Upper lobe of left lung (tissue), 6 donors: Measurements from ENCODE around the gene OLFM1. TPM values are rescaled to one million over a fixed set of nuclear protein-coding genes. Genes with fewer than 3 reads are reported as not detected.

ENCODE experiments used
- ATAC-seq, 2 donors: fragments of 200-7000 bp; cut with Tn5 transposase; one replicate each; pipeline ENCODE4 v1.9.1; 2022; ENCODE audit warnings: mild to moderate bottlenecking in 2 of 2, moderate library complexity in 2 of 2; ENCODE audit not compliant: low FRiP score in 2 of 2
- DNase-seq, 2 donors: peaks; one replicate each; pipeline ENCODE4 v3.0.0-alpha.2; 2019 to 2020
- H3K27ac ChIP-seq, 4 donors: fragments of 200-600 bp; sonication (generic); one replicate each; pipeline ENCODE4 v1.5.1; 2016 to 2019
- H3K27me3 ChIP-seq, 4 donors: fragments of 200-600 bp; sonication (generic); one replicate each; pipeline ENCODE4 v1.5.1; 2017 to 2019
- H3K36me3 ChIP-seq, 4 donors: fragments of 200-600 bp; sonication (generic); one replicate each; pipeline ENCODE4 v1.5.1; 2016 to 2019
- H3K4me1 ChIP-seq, 4 donors: fragments of 200-600 bp; sonication (generic); one replicate each; pipeline ENCODE4 v1.5.1; 2018 to 2019
- H3K4me3 ChIP-seq, 4 donors: fragments of 200-600 bp; sonication (generic); one replicate each; pipeline ENCODE4 v1.5.1; 2017 to 2019; ENCODE audit warnings: mild to moderate bottlenecking in 2 of 4, moderate library complexity in 1 of 4
- H3K9me3 ChIP-seq, 4 donors: fragments of 200-600 bp; sonication (generic); one replicate each; pipeline ENCODE4 v1.5.1; 2018 to 2019
- CTCF ChIP-seq, 6 experiments: fragments of 450-650 bp in 4 of 6; fragments of 200-600 bp in 2 of 6; sonication (generic) in 2 of 6; IDR thresholded peaks; one replicate each; pipeline ENCODE4 v1.5.1; 2016 to 2019; ENCODE audit warnings: antibody characterized with exemption in 6 of 6
- EP300 ChIP-seq, 4 donors: sonication (generic); formaldehyde crosslinking; IDR thresholded peaks; one replicate each; pipeline ENCODE4 v1.5.1; 2017; ENCODE audit warnings: antibody characterized with exemption in 4 of 4, control low read depth in 2 of 4
- POLR2A ChIP-seq, 4 donors: fragments of 450-650 bp; IDR thresholded peaks; one replicate each; pipeline ENCODE4 v1.5.1; 2016 to 2017; ENCODE audit warnings: antibody characterized with exemption in 4 of 4, mild to moderate bottlenecking in 2 of 4
- POLR2AphosphoS5 ChIP-seq, 2 donors: sonication (generic); formaldehyde crosslinking; IDR thresholded peaks; one replicate each; pipeline ENCODE4 v1.5.1; 2017; ENCODE audit warnings: antibody characterized with exemption in 2 of 2
- WGBS, 2 donors: methylation state at CpG; one replicate each; pipeline ENCODE4 v1.1.5; 2017 to 2018; 5-methylcytosine and 5-hydroxymethylcytosine counted together
- total RNA-seq, 6 donors: library from RNA; depleted of rRNA in 4 of 6; stranded (reverse); fragments of >200 nt in 4 of 6; gene quantifications; one replicate each; pipeline versions ENCODE4 v1.1.0 to v1.2.1, GENCODE V29; 2016 to 2021
- donor health status: DM: no; HTN: no; CAD: no; lungs with moderate emphysema.
- donor health status: DM: no; HTN: yes; CAD: no; lungs with severe emphysema.

Gene OLFM1
- total RNA-seq, 6 donors from 2014 or later: 3.1 to 47.9 (median 18.5) TPM

- H3K27ac ChIP-seq: no peak overlapping the region
- ATAC-seq: no peak
- no peaks in the 10 kb centered on the region for H3K9me3 ChIP-seq
- H3K27me3 ChIP-seq: no peaks in the 10 kb centered on the region
- H3K4me1 ChIP-seq: no peaks in the 10 kb centered on the region
- H3K4me3 ChIP-seq: no peak overlapping the region
- 82 to 85% methylated on average over 6 to 10 of the region's 10 CpGs for WGBS, 2 donors
- peak in 1 of 2 donors; percentile 45 for DNase-seq
- no peaks in the 10 kb centered on the region for H3K36me3 ChIP-seq
- no peak for TF ChIP-seq EP300 (IDR thresholded peaks at IDR 0.05)
- no peak for TF ChIP-seq CTCF (IDR thresholded peaks at IDR 0.05)
- TF ChIP-seq POLR2AphosphoS5 (IDR thresholded peaks at IDR 0.05): no peak
- no peak for TF ChIP-seq POLR2A (IDR thresholded peaks at IDR 0.05)
Measured at GRCh38 chr9:135100725-135101410, 13.4 kb downstream of the OLFM1 start.

- Histone ChIP-seq H3K4me3 (no peak overlapping the region), H3K9me3 (no peaks in the 10 kb centered on the region), H3K36me3 (no peaks in the 10 kb centered on the region), H3K27ac (no peak overlapping the region), H3K4me1 (no peaks in the 10 kb centered on the region), H3K27me3 (no peaks in the 10 kb centered on the region)
- WGBS, 2 donors: 90% methylated on average over 11 of the region's 11 CpGs; no CpG with 5 or more reads in 1 of the 2 donors
- no peak for ATAC-seq
- DNase-seq: peak in 1 of 2 donors; percentile 56
- TF ChIP-seq EP300 (IDR thresholded peaks at IDR 0.05): no peak
- TF ChIP-seq POLR2AphosphoS5 (IDR thresholded peaks at IDR 0.05): no peak
- TF ChIP-seq CTCF (IDR thresholded peaks at IDR 0.05): no peak
- no peak for TF ChIP-seq POLR2A (IDR thresholded peaks at IDR 0.05)
Measured at GRCh38 chr9:135101486-135101885, 14.0 kb downstream of the OLFM1 start.

- H3K4me1 ChIP-seq: no peaks in the 10 kb centered on the region
- H3K36me3 ChIP-seq: no peaks in the 10 kb centered on the region
- 93 to 97% methylated on average over 8 of the region's 8 CpGs for WGBS, 2 donors
- H3K4me3 ChIP-seq: no peak overlapping the region
- TF ChIP-seq POLR2AphosphoS5 (IDR thresholded peaks at IDR 0.05) (no peak), CTCF (IDR thresholded peaks at IDR 0.05) (no peak), POLR2A (IDR thresholded peaks at IDR 0.05) (no peak), EP300 (IDR thresholded peaks at IDR 0.05) (no peak)
- no peak overlapping the region for H3K27ac ChIP-seq
- H3K27me3 ChIP-seq: no peaks in the 10 kb centered on the region
- DNase-seq (no peak), ATAC-seq (no peak)
- H3K9me3 ChIP-seq: no peaks in the 10 kb centered on the region
Measured at GRCh38 chr9:135101926-135102325, 14.5 kb downstream of the OLFM1 start.

- no peaks in the 10 kb centered on the region for H3K4me1 ChIP-seq
- H3K4me3 ChIP-seq: no peak overlapping the region
- ATAC-seq (no peak), DNase-seq (peak in 1 of 2 donors; percentile 57)
- H3K27ac ChIP-seq: no peak overlapping the region
- no peaks in the 10 kb centered on the region for H3K9me3 ChIP-seq
- H3K36me3 ChIP-seq: no peaks in the 10 kb centered on the region
- WGBS, 2 donors: 81 to 87% methylated on average over 12 of the region's 12 CpGs
- no peaks in the 10 kb centered on the region for H3K27me3 ChIP-seq
- TF ChIP-seq CTCF (IDR thresholded peaks at IDR 0.05) (no peak), POLR2A (IDR thresholded peaks at IDR 0.05) (no peak), POLR2AphosphoS5 (IDR thresholded peaks at IDR 0.05) (no peak), EP300 (IDR thresholded peaks at IDR 0.05) (no peak)
Measured at GRCh38 chr9:135102331-135102730, 14.9 kb downstream of the OLFM1 start.

GRCh38 chr9:135103001-135103446 is 15.6 kb downstream of the OLFM1 start:
- Histone ChIP-seq H3K36me3 (no peaks in the 10 kb centered on the region), H3K27me3 (no peaks in the 10 kb centered on the region), H3K27ac (no peak overlapping the region), H3K9me3 (no peaks in the 10 kb centered on the region), H3K4me1 (no peaks in the 10 kb centered on the region), H3K4me3 (no peak overlapping the region)
- no peak for ATAC-seq
- WGBS, 2 donors: 33 to 47% methylated on average over 4 to 9 of the region's 9 CpGs
- TF ChIP-seq CTCF (IDR thresholded peaks at IDR 0.05) (no peak), POLR2AphosphoS5 (IDR thresholded peaks at IDR 0.05) (no peak), POLR2A (IDR thresholded peaks at IDR 0.05) (no peak), EP300 (IDR thresholded peaks at IDR 0.05) (no peak)
- peak in 1 of 2 donors; percentile 60 for DNase-seq
